IMR-90 (cell line): ENCODE results near the gene CLEC2A. TPM values are rescaled to one million over a fixed set of nuclear protein-coding genes. Genes with fewer than 3 reads are reported as not detected.

ENCODE experiments used
- ATAC-seq: fragments of 200-7000 bp; cut with Tn5 transposase; 2 replicates; pipeline ENCODE4 v1.9.1; 2020; ENCODE audit warnings: low read depth, mild to moderate bottlenecking, moderate library complexity
- BruUV-seq: library from RNA; stranded (reverse); fragments of 400-500 nt; replicated peaks from 2 replicates; lab custom pipeline; 2021; lab: Mats Ljungman, UMichigan
- CTCF ChIA-PET: fragments of 300-600 bp; formaldehyde crosslinking; extraction: SDS; loops from one replicate; lab custom pipeline; 2021; ENCODE audit warnings: antibody characterized with exemption; lab: Yijun Ruan, JAX
- POLR2A ChIA-PET: fragments of 300-600 bp; sonication (Branson Sonifier 250); formaldehyde crosslinking; loops from one replicate; lab custom pipeline; 2022; ENCODE audit warnings: antibody characterized with exemption; ENCODE audit not compliant: unreplicated experiment; lab: Charles Lee
- DNase-seq: peaks from one replicate; pipeline ENCODE4 v3.0.0; 2013
- H2AFZ ChIP-seq: replicated peaks from 2 replicates; pipeline ENCODE3; 2013; ENCODE audit warnings: low read length, mild to moderate bottlenecking; ENCODE audit not compliant: poor library complexity
- H2AK5ac ChIP-seq: 2 replicates; pipeline ENCODE4 v1.6.1; 2013; ENCODE audit warnings: low read depth, low read length, inconsistent platforms
- H2AK9ac ChIP-seq: replicated peaks from 2 replicates; pipeline ENCODE3; 2013; ENCODE audit warnings: mild to moderate bottlenecking, low read depth, low read length, moderate library complexity; ENCODE audit not compliant: poor library complexity
- H2BK120ac ChIP-seq: 2 replicates; pipeline ENCODE4 v1.6.1; 2013; ENCODE audit warnings: low read depth, low read length, inconsistent platforms
- H2BK15ac ChIP-seq: 3 replicates; pipeline ENCODE4 v1.6.1; 2013; ENCODE audit warnings: low read depth, low read length, inconsistent platforms
- H2BK20ac ChIP-seq: 2 replicates; pipeline ENCODE4 v1.6.1; 2013; ENCODE audit warnings: low read depth, mild to moderate bottlenecking, inconsistent platforms, low read length, moderate library complexity
- H2BK5ac ChIP-seq: 2 replicates; pipeline ENCODE4 v1.6.1; 2013; ENCODE audit warnings: mild to moderate bottlenecking, low read depth, low read length, inconsistent platforms; ENCODE audit not compliant: poor library complexity, severe bottlenecking
- H3K14ac ChIP-seq: replicated peaks from 2 replicates; pipeline ENCODE4 v1.6.1; 2013; ENCODE audit warnings: low read depth, low read length, inconsistent platforms
- H3K18ac ChIP-seq: 2 replicates; pipeline ENCODE4 v1.6.1; 2013; ENCODE audit warnings: low read depth, low read length, control low read depth
- H3K23ac ChIP-seq: 2 replicates; pipeline ENCODE4 v1.6.1; 2013; ENCODE audit warnings: low read depth, low read length, inconsistent platforms
- H3K27ac ChIP-seq: 2 replicates; pipeline ENCODE4 v1.5.1; 2013; ENCODE audit warnings: mild to moderate bottlenecking, control low read depth, low read length; ENCODE audit not compliant: insufficient read depth
- H3K27me3 ChIP-seq: 2 replicates; pipeline ENCODE4 v1.6.1; 2013; ENCODE audit warnings: low read length; ENCODE audit not compliant: control insufficient read depth, insufficient read depth
- H3K36me3 ChIP-seq: 2 replicates; pipeline ENCODE4 v1.6.1; 2013; ENCODE audit warnings: low read length, mixed read lengths; ENCODE audit not compliant: control insufficient read depth, insufficient read depth
- H3K4ac ChIP-seq: 2 replicates; pipeline ENCODE4 v1.6.1; 2013; ENCODE audit warnings: low read depth, low read length, inconsistent platforms
- H3K4me1 ChIP-seq: 2 replicates; pipeline ENCODE4 v1.6.1; 2013; ENCODE audit warnings: low read length, mixed read lengths; ENCODE audit not compliant: control insufficient read depth, insufficient read depth
- H3K4me2 ChIP-seq: 2 replicates; pipeline ENCODE4 v1.6.1; 2013; ENCODE audit warnings: low read depth, mild to moderate bottlenecking, control low read depth, low read length, moderate library complexity
- H3K4me3 ChIP-seq: 2 replicates; pipeline ENCODE4 v1.5.1; 2013; ENCODE audit warnings: low read depth, mild to moderate bottlenecking, control low read depth, low read length, moderate library complexity; ENCODE audit not compliant: insufficient read depth
- H3K56ac ChIP-seq: 2 replicates; pipeline ENCODE4 v1.6.1; 2013; ENCODE audit warnings: low read length, inconsistent platforms; ENCODE audit not compliant: insufficient read depth; ENCODE audit errors: extremely low read depth
- H3K79me1 ChIP-seq, 2 experiments: 2 replicates each; pipeline ENCODE4 v1.6.1; 2013; ENCODE audit warnings: low read length in 2 of 2, inconsistent platforms in 1 of 2, low read depth in 1 of 2
- H3K9ac ChIP-seq: 2 replicates; pipeline ENCODE4 v1.6.1; 2013; ENCODE audit warnings: low read depth, low read length, control low read depth
- H3K9me1 ChIP-seq: 2 replicates; pipeline ENCODE4 v1.6.1; 2013; ENCODE audit warnings: low read length, inconsistent platforms; ENCODE audit not compliant: insufficient read depth
- H3K9me3 ChIP-seq: 2 replicates; pipeline ENCODE4 v1.6.1; 2013; ENCODE audit warnings: low read length; ENCODE audit not compliant: control insufficient read depth, insufficient read depth
- H4K20me1 ChIP-seq: 2 replicates; pipeline ENCODE4 v1.6.1; 2013; ENCODE audit warnings: low read length, inconsistent platforms; ENCODE audit not compliant: insufficient read depth
- H4K5ac ChIP-seq: 2 replicates; pipeline ENCODE4 v1.6.1; 2013; ENCODE audit warnings: mild to moderate bottlenecking, low read depth, low read length, control low read depth
- H4K8ac ChIP-seq, 2 experiments: 2 replicates each; pipeline ENCODE4 v1.6.1; 2013; ENCODE audit warnings: low read depth in 2 of 2, low read length in 2 of 2, control low read depth in 1 of 2, inconsistent platforms in 1 of 2
- H4K91ac ChIP-seq: 2 replicates; pipeline ENCODE4 v1.6.1; 2013; ENCODE audit warnings: low read depth, low read length, inconsistent platforms; ENCODE audit not compliant: insufficient read depth
- CEBPB ChIP-seq: IDR thresholded peaks from 2 replicates; pipeline ENCODE4 v1.6.1; 2012; ENCODE audit warnings: low read depth, low read length, improper control_type of control experiment
- ELK1 ChIP-seq: fragments of 150-350 bp; IDR thresholded peaks from 2 replicates; pipeline ENCODE4 v1.6.1; 2016; ENCODE audit warnings: low read depth, mild to moderate bottlenecking, low read length, moderate library complexity, borderline replicate concordance
- MXI1 ChIP-seq: IDR thresholded peaks from 2 replicates; pipeline ENCODE4 v1.6.1; 2012; ENCODE audit warnings: low read depth, mild to moderate bottlenecking, low read length, moderate library complexity, borderline replicate concordance
- NFE2L2 ChIP-seq: fragments of 150-350 bp; IDR thresholded peaks from 2 replicates; pipeline ENCODE4 v1.6.1; 2016; ENCODE audit warnings: low read depth, mild to moderate bottlenecking, low read length
- RAD21 ChIP-seq: IDR thresholded peaks from 2 replicates; pipeline ENCODE4 v1.6.1; 2012; ENCODE audit warnings: low read length, improper control_type of control experiment
- RCOR1 ChIP-seq: IDR thresholded peaks from 2 replicates; pipeline ENCODE4 v1.6.1; 2012; ENCODE audit warnings: mild to moderate bottlenecking, low read length, improper control_type of control experiment; ENCODE audit not compliant: insufficient replicate concordance
- RFX5 ChIP-seq: IDR thresholded peaks from 2 replicates; pipeline ENCODE4 v1.8.0; 2012; ENCODE audit warnings: low read depth, mild to moderate bottlenecking, low read length, moderate library complexity
- SMC3 ChIP-seq: fragments of 150-350 bp; IDR thresholded peaks from 2 replicates; pipeline ENCODE4 v1.6.1; 2016; ENCODE audit warnings: low read depth, mild to moderate bottlenecking, antibody characterized with exemption, low read length, moderate library complexity
- WGBS, 2 experiments: methylation state at CpG; one replicate each; pipeline versions ENCODE4 v1.1.5 to v1.1.7; 2013; ENCODE audit warnings: missing lambda C conversion rate in 2 of 2; ENCODE audit not compliant: insufficient read length in 1 of 2; ENCODE audit errors: extremely low coverage in 2 of 2; 5-methylcytosine and 5-hydroxymethylcytosine counted together
- dilution Hi-C: fragments of 300-500 bp; cut with HindIII; formaldehyde crosslinking; loops from one replicate; pipeline ENCODE4 v1.14.3; 2018; ENCODE audit warnings: low sequenced_read_pairs; ENCODE audit not compliant: unreplicated experiment
- in situ Hi-C: fragments of 300-500 bp; cut with MboI; formaldehyde crosslinking; loops from 3 replicates; pipeline ENCODE4 v1.14.3; 2019; ENCODE audit warnings: low sequenced_read_pairs, inconsistent platforms, mixed read lengths
- intact Hi-C: fragments of 100-400 bp; cut with micrococcal nuclease; formaldehyde crosslinking; loops from 2 replicates; pipeline ENCODE4 v1.10.0; 2022
- polyA plus RNA-seq, 3 experiments: library from polyadenylated mRNA; depleted of rRNA; stranded (reverse); fragments of >200 nt; gene quantifications; 2 replicates each; pipeline ENCODE4 v1.2.3, GENCODE V29; 2012; ENCODE audit warnings: low replicate concordance in 1 of 3
- total RNA-seq: library from RNA; depleted of rRNA; stranded (reverse); fragments of >200 nt; gene quantifications from 2 replicates; pipeline ENCODE4 v1.2.3, GENCODE V29; 2012
- TF ChIP-seq, protein P1 (sequence below): conservative IDR thresholded peaks from 2 replicates; pipeline ENCODE4 v1.5.1; 2012; ENCODE audit warnings: mild to moderate bottlenecking, low read depth, low read length, improper control_type of control experiment

CLEC2A gene
- total and polyA plus RNA-seq, 2 of the 4 experiments (the other 2 are of a cell fraction): not detected

GRCh38 chr12:9951026-9951675 is 19.0 kb upstream of the CLEC2A start:
- no TSS peak for BruUV-seq
- TF ChIP-seq, protein P1, sequence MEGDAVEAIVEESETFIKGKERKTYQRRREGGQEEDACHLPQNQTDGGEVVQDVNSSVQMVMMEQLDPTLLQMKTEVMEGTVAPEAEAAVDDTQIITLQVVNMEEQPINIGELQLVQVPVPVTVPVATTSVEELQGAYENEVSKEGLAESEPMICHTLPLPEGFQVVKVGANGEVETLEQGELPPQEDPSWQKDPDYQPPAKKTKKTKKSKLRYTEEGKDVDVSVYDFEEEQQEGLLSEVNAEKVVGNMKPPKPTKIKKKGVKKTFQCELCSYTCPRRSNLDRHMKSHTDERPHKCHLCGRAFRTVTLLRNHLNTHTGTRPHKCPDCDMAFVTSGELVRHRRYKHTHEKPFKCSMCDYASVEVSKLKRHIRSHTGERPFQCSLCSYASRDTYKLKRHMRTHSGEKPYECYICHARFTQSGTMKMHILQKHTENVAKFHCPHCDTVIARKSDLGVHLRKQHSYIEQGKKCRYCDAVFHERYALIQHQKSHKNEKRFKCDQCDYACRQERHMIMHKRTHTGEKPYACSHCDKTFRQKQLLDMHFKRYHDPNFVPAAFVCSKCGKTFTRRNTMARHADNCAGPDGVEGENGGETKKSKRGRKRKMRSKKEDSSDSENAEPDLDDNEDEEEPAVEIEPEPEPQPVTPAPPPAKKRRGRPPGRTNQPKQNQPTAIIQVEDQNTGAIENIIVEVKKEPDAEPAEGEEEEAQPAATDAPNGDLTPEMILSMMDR: no peak
- TF ChIP-seq RAD21: no peak
- TF ChIP-seq SMC3: no peak
- TF ChIP-seq CEBPB: no peak
- no peak for TF ChIP-seq NFE2L2
- no peak for TF ChIP-seq RCOR1
- TF ChIP-seq MXI1: no peak
- no peak for TF ChIP-seq RFX5
- TF ChIP-seq ELK1: no peak
- H3K4ac ChIP-seq: no peak overlapping the region
- DNase-seq (no peak), ATAC-seq (no peak)
- H2AK9ac ChIP-seq: no peak overlapping the region
- no peaks in the 10 kb centered on the region for H4K20me1 ChIP-seq
- no peak overlapping the region for H2BK15ac ChIP-seq
- no peaks in the 10 kb centered on the region for H3K36me3 ChIP-seq
- 43% methylated on average over 1 of the region's 5 CpGs; no CpG with 5 or more reads in 1 of the 2 experiments for WGBS, 2 experiments
- dilution Hi-C loops: no loop called here
- H3K4me2 ChIP-seq: no peak overlapping the region
- peaks cover 2% of the 10 kb centered on the region; the same call in 1 of the 2 replicates for H3K27me3 ChIP-seq
- no peaks in the 10 kb centered on the region for H3K4me1 ChIP-seq
- no peak overlapping the region for H2BK120ac ChIP-seq
- CTCF ChIA-PET: no interaction called here
- H3K9me3 ChIP-seq: no peaks in the 10 kb centered on the region
- no peak overlapping the region for H3K23ac ChIP-seq
- H2AFZ ChIP-seq: no peak overlapping the region
- H2BK20ac ChIP-seq: no peak overlapping the region
- no peak overlapping the region for H3K14ac ChIP-seq
- no peaks in the 10 kb centered on the region; the same call in 1 of the 2 replicates for H3K9me1 ChIP-seq
- no peak overlapping the region for H4K5ac ChIP-seq
- H2AK5ac ChIP-seq: no peak overlapping the region
- intact Hi-C loops: no loop called here
- H4K8ac ChIP-seq: no peak overlapping the region
- no peak overlapping the region for H3K18ac ChIP-seq
- H3K27ac ChIP-seq: no peak overlapping the region
- H2BK5ac ChIP-seq: no peak overlapping the region
- POLR2A ChIA-PET: no interaction called here
- no peak overlapping the region for H3K4me3 ChIP-seq
- H3K9ac ChIP-seq: no peak overlapping the region
- no peak overlapping the region for H3K56ac ChIP-seq
- H4K91ac ChIP-seq: no peak overlapping the region
- in situ Hi-C loops: no loop called here
- H3K79me1 ChIP-seq: no peaks in the 10 kb centered on the region
